Astrocyte of the spinal cord (primary cell): ENCODE data around the gene MOGAT3.

Source experiments
- DNase-seq: peaks from one replicate; pipeline ENCODE4 v3.0.0; 2011; ENCODE audit warnings: low read depth, low spot score
- H3K4me3 ChIP-seq: 2 replicates; pipeline ENCODE4 v1.5.1; 2011; ENCODE audit warnings: low read depth, mild to moderate bottlenecking, low read length, moderate library complexity
- in situ Hi-C: cut with HindIII; loops from 2 replicates; pipeline ENCODE4 v1.10.0; 2017; ENCODE audit warnings: low sequenced_read_pairs
- TF ChIP-seq, protein P1 (sequence below): IDR thresholded peaks from 2 replicates; pipeline ENCODE4 v1.5.1; 2012; ENCODE audit warnings: low read depth, mild to moderate bottlenecking, low read length, inconsistent platforms

The MOGAT3 gene

DNA sequence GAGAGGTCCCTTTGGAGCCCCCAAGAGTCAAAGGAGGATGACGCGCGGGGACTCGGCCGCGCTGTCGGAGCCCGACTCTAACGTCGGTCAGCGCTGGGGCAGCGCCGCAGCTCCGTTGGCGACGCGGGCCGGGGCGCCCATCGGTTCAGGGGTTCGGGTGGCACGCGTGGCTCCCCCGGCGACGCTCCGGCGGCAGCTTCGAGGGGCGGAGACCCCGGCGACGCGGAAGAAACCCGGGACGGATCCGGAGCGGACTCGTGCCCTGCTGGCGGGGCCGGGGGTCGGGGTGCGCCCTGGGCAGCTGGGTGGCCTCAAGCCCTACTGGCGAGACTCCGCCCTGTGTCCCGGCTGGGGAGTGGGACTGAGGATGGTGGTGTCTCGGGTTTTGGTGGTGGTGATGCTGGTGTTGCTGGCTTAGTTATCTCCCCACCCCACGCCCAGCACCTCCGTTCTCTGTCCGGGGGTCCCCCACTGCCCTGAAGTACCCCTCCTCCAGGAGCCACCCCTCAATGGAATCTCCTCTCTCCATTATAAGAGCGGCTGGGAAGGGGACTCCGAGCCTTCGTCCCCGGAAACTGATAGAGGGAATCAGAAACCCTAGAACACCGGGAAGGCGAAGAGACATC, 20.6 kb downstream of the MOGAT3 start, which contains the start of gene NAT16:
NAT16 (minus strand) TSS at position 164 of the 626 bp plus-strand sequence. CDS start 5,486 bp downstream, outside the sequence.
- no peak within 1 kb of the TSS for H3K4me3 ChIP-seq

DNA sequence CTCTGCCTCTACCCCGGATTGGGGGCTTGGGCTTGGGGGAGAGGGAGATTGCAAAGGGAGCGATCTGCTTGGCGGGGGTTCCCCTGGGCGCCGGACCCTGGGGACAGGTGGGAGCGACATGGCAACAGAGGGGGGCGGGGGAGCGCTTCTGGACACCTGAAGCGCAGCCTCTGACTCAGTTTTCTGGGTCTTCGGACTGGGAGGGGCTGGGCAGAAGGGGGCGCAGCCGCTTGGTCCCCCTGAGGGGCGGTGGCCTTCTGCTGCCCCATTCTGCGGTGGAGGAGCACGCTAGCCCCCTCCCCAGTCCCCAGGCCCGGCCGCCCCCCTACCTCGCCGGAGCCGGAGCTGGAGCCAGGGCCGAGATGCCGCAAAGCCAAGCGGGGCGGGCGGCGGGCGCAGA, 21.1 kb downstream of the MOGAT3 start:
- DNase-seq, result no peak
- H3K4me3 ChIP-seq, result no peak overlapping the region
- in situ Hi-C loops, result no loop called here
- TF ChIP-seq, protein P1, sequence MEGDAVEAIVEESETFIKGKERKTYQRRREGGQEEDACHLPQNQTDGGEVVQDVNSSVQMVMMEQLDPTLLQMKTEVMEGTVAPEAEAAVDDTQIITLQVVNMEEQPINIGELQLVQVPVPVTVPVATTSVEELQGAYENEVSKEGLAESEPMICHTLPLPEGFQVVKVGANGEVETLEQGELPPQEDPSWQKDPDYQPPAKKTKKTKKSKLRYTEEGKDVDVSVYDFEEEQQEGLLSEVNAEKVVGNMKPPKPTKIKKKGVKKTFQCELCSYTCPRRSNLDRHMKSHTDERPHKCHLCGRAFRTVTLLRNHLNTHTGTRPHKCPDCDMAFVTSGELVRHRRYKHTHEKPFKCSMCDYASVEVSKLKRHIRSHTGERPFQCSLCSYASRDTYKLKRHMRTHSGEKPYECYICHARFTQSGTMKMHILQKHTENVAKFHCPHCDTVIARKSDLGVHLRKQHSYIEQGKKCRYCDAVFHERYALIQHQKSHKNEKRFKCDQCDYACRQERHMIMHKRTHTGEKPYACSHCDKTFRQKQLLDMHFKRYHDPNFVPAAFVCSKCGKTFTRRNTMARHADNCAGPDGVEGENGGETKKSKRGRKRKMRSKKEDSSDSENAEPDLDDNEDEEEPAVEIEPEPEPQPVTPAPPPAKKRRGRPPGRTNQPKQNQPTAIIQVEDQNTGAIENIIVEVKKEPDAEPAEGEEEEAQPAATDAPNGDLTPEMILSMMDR, result no peak

More for the DNA sequence above, 20.6 kb downstream of the MOGAT3 start, which contains the start of gene NAT16:
- no peak for DNase-seq
- TF ChIP-seq, protein P1, result no peak
- in situ Hi-C loops, result no loop called here

DNA sequence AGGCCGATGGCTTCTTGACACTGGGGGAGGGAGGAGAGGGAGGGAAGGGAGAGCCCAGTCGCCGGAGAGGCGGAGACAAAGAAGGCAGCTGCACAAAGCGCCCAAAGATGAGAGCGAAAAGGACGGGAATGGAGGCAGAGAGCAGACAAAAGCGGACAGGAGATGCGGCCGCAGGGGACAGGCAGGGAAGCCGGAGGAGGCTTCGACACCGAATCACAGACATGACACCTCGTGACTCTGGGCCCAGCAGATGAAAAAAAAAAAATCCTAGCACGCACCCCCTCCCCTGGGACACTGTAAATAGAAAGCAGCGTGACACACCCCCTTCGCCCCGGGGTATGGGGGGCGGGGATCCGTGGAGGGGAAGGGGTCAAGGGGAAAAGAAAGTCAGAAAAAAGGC, 21.7 kb downstream of the MOGAT3 start:
- in situ Hi-C loops, result no loop called here

DNA sequence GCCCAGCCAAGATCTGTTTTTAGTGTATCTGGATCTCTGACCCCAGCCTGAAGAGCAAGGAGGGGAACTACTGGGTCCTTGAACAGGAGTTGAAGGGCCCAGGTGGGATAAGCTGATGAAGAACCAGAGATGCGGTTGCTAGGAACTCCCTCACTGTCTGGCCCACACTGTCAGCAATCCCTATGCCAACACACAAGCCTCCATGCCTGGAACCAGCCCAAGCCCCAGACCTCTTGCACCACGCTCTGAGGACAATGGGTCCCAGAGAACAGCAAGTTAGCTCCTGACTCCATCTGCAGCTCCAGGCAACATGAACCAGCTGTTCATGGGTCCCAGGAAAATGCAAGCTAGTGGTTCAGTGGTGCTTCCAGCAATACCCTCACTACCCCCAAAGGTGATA, 23.2 kb downstream of the MOGAT3 start:
- TF ChIP-seq, protein P1, result no peak
- DNase-seq, result no peak
- H3K4me3 ChIP-seq, result no peak overlapping the region
- in situ Hi-C loops, result no loop called here

More for the DNA sequence above, 21.7 kb downstream of the MOGAT3 start:
- H3K4me3 ChIP-seq, result no peak overlapping the region
- no peak for DNase-seq
- TF ChIP-seq, protein P1, result no peak

DNA sequence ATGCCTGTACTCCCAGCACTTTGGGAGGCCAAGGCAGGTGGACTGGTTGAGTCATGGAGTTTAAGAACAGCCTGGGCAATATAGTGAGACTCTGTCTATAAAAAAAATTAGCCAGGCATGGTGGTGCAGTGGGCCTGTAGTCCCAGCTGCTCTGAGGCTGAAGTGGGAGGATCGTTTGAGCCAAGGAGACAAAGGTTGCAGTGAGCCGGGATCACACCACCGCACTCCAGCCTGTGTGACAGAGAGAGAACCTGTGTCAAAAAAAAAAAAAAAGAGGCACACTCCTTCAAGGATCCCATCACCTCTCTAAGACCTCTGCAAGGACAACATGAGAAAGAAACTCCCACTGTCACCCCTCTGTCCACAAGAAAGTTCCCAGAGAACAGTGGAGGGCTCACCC, 25.2 kb downstream of the MOGAT3 start:
- no peak overlapping the region for H3K4me3 ChIP-seq
- TF ChIP-seq, protein P1, result no peak
- in situ Hi-C loops, result no loop called here
- no peak for DNase-seq

DNA sequence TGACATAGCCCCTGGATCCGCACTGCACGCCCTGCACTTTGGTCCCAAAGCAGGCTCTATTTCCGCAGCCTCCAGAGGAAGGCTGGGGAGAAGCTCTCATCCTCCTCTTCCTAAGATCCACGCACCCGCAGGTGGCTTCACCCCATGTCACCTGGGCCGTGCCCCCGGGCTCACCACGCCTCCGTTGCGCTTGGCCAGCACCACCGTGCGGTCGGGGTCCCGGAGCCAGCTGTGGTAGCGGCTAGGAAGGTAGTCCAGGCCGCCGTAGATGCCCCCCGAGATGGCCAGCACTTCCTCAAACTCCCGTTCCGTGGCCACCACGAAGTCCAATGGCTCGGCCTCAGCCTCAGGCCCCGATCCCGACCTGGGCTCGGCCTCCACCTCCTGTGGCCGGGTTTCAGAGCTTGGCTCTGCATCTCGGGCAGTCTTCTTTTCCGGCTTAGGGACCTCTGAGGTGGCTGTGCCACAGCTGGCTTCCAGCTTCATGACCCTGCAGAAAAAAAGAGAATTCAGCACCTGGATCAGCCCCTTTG, 26.4 kb downstream of the MOGAT3 start:
- TF ChIP-seq, protein P1, result no peak
- in situ Hi-C loops, result no loop called here
- no peak for DNase-seq
- no peak overlapping the region for H3K4me3 ChIP-seq
